GM12891 (cell line): Measurements from ENCODE around the gene ZKSCAN4.

Experiments used
- DNase-seq: peaks from one replicate; pipeline ENCODE4 v3.0.0; 2011; ENCODE audit warnings: low spot score; ENCODE audit not compliant: insufficient read length
- FAIRE-seq: peaks from 2 replicates; lab custom pipeline; 2011; peaks lifted over from hg19 to GRCh38; lab: Jason Lieb, UNC
- PAX5 ChIP-seq: IDR thresholded peaks from 2 replicates; pipeline ENCODE4 v1.6.1; 2011; ENCODE audit warnings: low read length, moderate library complexity, mild to moderate bottlenecking; ENCODE audit not compliant: insufficient read depth, severe bottlenecking
- POLR2A ChIP-seq: IDR thresholded peaks from 2 replicates; pipeline ENCODE4 v1.6.1; 2011; ENCODE audit warnings: low read depth, low read length, control low read depth
- POLR2AphosphoS5 ChIP-seq: IDR thresholded peaks from 2 replicates; pipeline ENCODE4 v1.6.1; 2011; ENCODE audit warnings: low read depth, low read length, control low read depth
- POU2F2 ChIP-seq: IDR thresholded peaks from 2 replicates; pipeline ENCODE4 v1.6.1; 2011; ENCODE audit warnings: low read depth, mild to moderate bottlenecking, control low read depth, low read length, moderate library complexity
- SPI1 ChIP-seq: IDR thresholded peaks from 2 replicates; pipeline ENCODE4 v1.6.1; 2011; ENCODE audit warnings: low read depth, low read length, control low read depth
- TAF1 ChIP-seq: IDR thresholded peaks from 2 replicates; pipeline ENCODE4 v1.6.1; 2011; ENCODE audit warnings: low read depth, low read length, control low read depth

Gene ZKSCAN4

GRCh38 chr6:28274888-28275287 is 22.8 kb upstream of the ZKSCAN4 start:
- no peak for TF ChIP-seq POLR2A
- TF ChIP-seq PAX5: no peak
- TF ChIP-seq POU2F2: no peak
- no peak for TF ChIP-seq POLR2AphosphoS5
- no peak for TF ChIP-seq TAF1
- no peak for TF ChIP-seq SPI1
- no peak for FAIRE-seq

GRCh38 chr6:28269492-28269891 is 17.4 kb upstream of the ZKSCAN4 start:
- no peak for TF ChIP-seq POLR2AphosphoS5
- no peak for TF ChIP-seq SPI1
- no peak for TF ChIP-seq PAX5
- FAIRE-seq (no peak), DNase-seq (no peak)

More at GRCh38 chr6:28274888-28275287, 22.8 kb upstream of the ZKSCAN4 start:
- no peak for DNase-seq

- DNase-seq (no peak), FAIRE-seq (no peak)
- TF ChIP-seq TAF1: no peak
- no peak for TF ChIP-seq POU2F2
Measured at GRCh38 chr6:28267695-28268059, 15.6 kb upstream of the ZKSCAN4 start.

GRCh38 chr6:28266962-28267694 is 15.1 kb upstream of the ZKSCAN4 start, which contains the start of gene ZSCAN26:
ZSCAN26 (plus strand) TSS chr6:28267143; CDS start chr6:28271920, 4,777 bp downstream.
- FAIRE-seq (peak; percentile 47), DNase-seq (peak; percentile 59)
- TF ChIP-seq POU2F2 (no peak), PAX5 (no peak), TAF1 (peak; percentile 88), POLR2AphosphoS5 (peak; percentile 83), POLR2A (peak; percentile 78), SPI1 (no peak)

GRCh38 chr6:28266563-28266961 is 14.5 kb upstream of the ZKSCAN4 start:
- FAIRE-seq: peak; percentile 16
- TF ChIP-seq TAF1: no peak
- no peak for TF ChIP-seq POU2F2
- TF ChIP-seq PAX5: no peak
- TF ChIP-seq SPI1: no peak
- TF ChIP-seq POLR2AphosphoS5: no peak
- no peak for TF ChIP-seq POLR2A
- no peak for DNase-seq

GRCh38 chr6:28264834-28265401 is 12.8 kb upstream of the ZKSCAN4 start:
- DNase-seq (no peak), FAIRE-seq (no peak)
- no peak for TF ChIP-seq TAF1
- no peak for TF ChIP-seq POLR2A
- TF ChIP-seq POU2F2: no peak
- TF ChIP-seq PAX5: no peak

- DNase-seq: no peak
- TF ChIP-seq PAX5 (no peak), SPI1 (no peak), POLR2A (no peak), TAF1 (no peak), POLR2AphosphoS5 (no peak), POU2F2 (no peak)
- FAIRE-seq: no peak
Measured at GRCh38 chr6:28263922-28264321, 11.9 kb upstream of the ZKSCAN4 start.

GRCh38 chr6:28258877-28259777 is 7.1 kb upstream of the ZKSCAN4 start, which contains the start of gene NKAPL:
NKAPL (plus strand) TSS chr6:28259297; CDS start chr6:28259372, 75 bp downstream.
- FAIRE-seq (no peak), DNase-seq (no peak)
- TF ChIP-seq PAX5 (no peak), POLR2AphosphoS5 (no peak), SPI1 (peak; percentile 72)

GRCh38 chr6:28257042-28257441 is 5.0 kb upstream of the ZKSCAN4 start:
- DNase-seq: no peak
- no peak for FAIRE-seq

GRCh38 chr6:28254121-28254519 is 2.1 kb upstream of the ZKSCAN4 start:
- DNase-seq: no peak
- FAIRE-seq: no peak
- TF ChIP-seq POLR2A (peak; percentile 81), PAX5 (no peak), POLR2AphosphoS5 (peak; percentile 30; the same call in 1 of the 2 replicates), SPI1 (no peak), POU2F2 (0 out of 2 replicates have a peak, but pooled peaks have one; percentile 19), TAF1 (peak; percentile 20; the same call in 1 of the 2 replicates)

More at GRCh38 chr6:28257042-28257441, 5.0 kb upstream of the ZKSCAN4 start:
- TF ChIP-seq POLR2A (no peak), POLR2AphosphoS5 (no peak)
